Measurements from ENCODE around the gene AP3S1.
A peak's percentile ranks its signal among the peaks of the same experiment; 100 is the strongest.

AP3S1 gene

DNA sequence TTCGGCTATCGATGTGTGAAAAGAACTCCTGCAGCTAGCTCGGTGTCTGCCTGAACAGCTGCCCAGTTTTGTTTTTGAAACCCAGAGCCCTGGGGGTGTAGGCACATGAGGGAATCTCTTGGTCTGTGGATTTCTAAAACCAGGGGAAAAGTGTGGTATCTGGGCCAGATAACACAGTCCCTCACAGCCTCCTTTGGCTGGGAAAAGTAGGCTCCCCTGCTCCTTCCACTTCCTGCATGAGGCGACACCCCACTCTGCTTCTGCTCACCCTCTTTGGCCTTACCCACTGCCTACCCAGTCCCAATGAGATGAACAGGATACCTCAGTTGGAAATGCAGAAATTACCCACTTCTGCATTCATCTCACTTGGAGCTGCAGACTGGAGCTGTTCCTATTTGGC lies 15.8 kb upstream of the AP3S1 start:
- TF ChIP-seq, protein P1, sequence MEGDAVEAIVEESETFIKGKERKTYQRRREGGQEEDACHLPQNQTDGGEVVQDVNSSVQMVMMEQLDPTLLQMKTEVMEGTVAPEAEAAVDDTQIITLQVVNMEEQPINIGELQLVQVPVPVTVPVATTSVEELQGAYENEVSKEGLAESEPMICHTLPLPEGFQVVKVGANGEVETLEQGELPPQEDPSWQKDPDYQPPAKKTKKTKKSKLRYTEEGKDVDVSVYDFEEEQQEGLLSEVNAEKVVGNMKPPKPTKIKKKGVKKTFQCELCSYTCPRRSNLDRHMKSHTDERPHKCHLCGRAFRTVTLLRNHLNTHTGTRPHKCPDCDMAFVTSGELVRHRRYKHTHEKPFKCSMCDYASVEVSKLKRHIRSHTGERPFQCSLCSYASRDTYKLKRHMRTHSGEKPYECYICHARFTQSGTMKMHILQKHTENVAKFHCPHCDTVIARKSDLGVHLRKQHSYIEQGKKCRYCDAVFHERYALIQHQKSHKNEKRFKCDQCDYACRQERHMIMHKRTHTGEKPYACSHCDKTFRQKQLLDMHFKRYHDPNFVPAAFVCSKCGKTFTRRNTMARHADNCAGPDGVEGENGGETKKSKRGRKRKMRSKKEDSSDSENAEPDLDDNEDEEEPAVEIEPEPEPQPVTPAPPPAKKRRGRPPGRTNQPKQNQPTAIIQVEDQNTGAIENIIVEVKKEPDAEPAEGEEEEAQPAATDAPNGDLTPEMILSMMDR (IDR thresholded peaks at IDR 0.05; ENCODE audit: extremely low read depth, missing control alignments) = no peak

GRCh38 chr5:115829913-115830312 lies 11.8 kb upstream of the AP3S1 start:
- no peak for DNase-seq (ENCODE audit: low spot score)
- TF ChIP-seq, protein P1 (IDR thresholded peaks at IDR 0.05; ENCODE audit: extremely low read depth, missing control alignments) = no peak

More for the DNA sequence above, 15.8 kb upstream of the AP3S1 start:
- DNase-seq (ENCODE audit: low spot score) = no peak

GRCh38 chr5:115831163-115831768 lies 10.5 kb upstream of the AP3S1 start:
- DNase-seq (ENCODE audit: low spot score) = peak; percentile 49

DNA sequence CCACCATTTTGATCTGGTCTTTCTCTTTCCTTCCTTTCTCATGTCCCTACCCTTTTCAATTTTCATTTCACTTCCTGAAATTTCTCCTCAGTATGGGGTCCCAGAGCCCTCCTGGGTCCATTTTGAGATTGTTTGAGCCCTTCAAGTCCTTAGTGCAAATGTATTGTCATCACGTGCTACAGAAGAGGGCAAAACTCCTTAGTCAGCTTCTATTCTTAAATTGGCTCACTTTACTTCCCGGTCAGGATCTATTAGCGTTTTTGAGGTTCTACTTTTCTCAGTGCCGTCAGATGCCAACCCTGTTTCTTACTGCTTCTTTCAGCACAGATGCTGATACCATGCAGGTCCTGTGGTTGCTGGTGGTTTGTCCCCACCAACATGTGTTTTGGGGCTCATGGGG lies 6.3 kb upstream of the AP3S1 start:
- TF ChIP-seq, protein P1 (IDR thresholded peaks at IDR 0.05; ENCODE audit: extremely low read depth, missing control alignments) = no peak

More at GRCh38 chr5:115831163-115831768, 10.5 kb upstream of the AP3S1 start:
- TF ChIP-seq, protein P1 (IDR thresholded peaks at IDR 0.05; ENCODE audit: extremely low read depth, missing control alignments) = peak; percentile 83

GRCh38 chr5:115838885-115839518 lies 2.7 kb upstream of the AP3S1 start:
- DNase-seq (ENCODE audit: low spot score) = peak; percentile 64
- TF ChIP-seq, protein P1 (IDR thresholded peaks at IDR 0.05; ENCODE audit: extremely low read depth, missing control alignments) = peak; percentile 29

More for the DNA sequence above, 6.3 kb upstream of the AP3S1 start:
- DNase-seq (ENCODE audit: low spot score) = no peak

GRCh38 chr5:115840873-115841272 lies 862 bp upstream of the AP3S1 start:
- no peak for DNase-seq (ENCODE audit: low spot score)
- TF ChIP-seq, protein P1 (IDR thresholded peaks at IDR 0.05; ENCODE audit: extremely low read depth, missing control alignments) = no peak

GRCh38 chr5:115842089-115842935 lies 577 bp downstream of the AP3S1 start:
- TF ChIP-seq, protein P1 (IDR thresholded peaks at IDR 0.05; ENCODE audit: extremely low read depth, missing control alignments) = no peak
- peak; percentile 48 for DNase-seq (ENCODE audit: low spot score)

Measured in GM20000 (cell line).